ENCODE results near the gene RBCK1.

The RBCK1 gene

DNA sequence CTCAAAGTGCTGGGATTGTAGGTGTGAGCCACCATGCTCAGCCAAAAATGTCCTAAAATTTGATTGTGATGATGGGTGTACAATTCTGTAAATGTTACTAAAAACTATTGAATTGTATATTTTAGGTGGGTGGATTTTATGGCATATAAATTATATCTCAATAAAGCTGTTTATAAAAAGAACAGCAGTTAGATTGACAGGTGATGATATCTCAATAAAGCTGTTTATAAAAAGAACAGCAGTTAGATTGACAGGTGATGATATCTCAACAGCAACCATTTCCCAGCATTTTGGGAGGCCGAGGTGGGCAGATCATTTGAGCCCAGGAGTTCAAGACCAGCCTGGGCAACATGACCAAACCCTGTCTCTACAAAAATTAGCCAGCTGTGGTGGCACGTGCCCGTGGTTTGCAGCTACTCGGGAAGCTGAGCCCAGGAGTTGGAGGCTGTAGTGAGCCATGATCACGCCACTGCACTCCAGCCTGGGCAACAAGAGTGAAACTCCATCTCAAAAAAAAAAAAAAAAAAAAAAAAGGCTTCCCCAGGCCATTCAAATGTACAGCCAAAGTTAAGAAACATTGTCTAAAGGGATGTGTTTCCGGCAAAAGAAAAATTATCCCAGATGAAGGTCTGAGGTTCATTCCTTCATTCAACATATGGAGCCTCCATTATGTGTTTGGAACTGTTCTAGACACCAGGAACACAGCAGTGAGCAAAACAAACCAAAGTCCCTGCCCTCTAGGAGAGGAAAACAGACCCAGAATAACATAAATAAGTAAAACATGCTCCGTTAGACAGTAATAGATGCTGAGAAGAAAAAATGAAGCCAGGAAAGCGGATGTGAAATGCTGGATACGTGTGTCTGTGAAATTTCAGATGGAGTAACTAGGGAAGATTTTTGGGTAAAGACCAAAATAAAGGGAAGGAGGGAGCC lies 1.6 kb upstream of the RBCK1 start:
- H3K27ac ChIP-seq, result peak overlapping the region; percentile 97
- TF ChIP-seq ZFX (IDR thresholded peaks at IDR 0.05), result no peak
- TF ChIP-seq, protein P1, sequence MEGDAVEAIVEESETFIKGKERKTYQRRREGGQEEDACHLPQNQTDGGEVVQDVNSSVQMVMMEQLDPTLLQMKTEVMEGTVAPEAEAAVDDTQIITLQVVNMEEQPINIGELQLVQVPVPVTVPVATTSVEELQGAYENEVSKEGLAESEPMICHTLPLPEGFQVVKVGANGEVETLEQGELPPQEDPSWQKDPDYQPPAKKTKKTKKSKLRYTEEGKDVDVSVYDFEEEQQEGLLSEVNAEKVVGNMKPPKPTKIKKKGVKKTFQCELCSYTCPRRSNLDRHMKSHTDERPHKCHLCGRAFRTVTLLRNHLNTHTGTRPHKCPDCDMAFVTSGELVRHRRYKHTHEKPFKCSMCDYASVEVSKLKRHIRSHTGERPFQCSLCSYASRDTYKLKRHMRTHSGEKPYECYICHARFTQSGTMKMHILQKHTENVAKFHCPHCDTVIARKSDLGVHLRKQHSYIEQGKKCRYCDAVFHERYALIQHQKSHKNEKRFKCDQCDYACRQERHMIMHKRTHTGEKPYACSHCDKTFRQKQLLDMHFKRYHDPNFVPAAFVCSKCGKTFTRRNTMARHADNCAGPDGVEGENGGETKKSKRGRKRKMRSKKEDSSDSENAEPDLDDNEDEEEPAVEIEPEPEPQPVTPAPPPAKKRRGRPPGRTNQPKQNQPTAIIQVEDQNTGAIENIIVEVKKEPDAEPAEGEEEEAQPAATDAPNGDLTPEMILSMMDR (conservative IDR thresholded peaks at IDR 0.05), result no peak

DNA sequence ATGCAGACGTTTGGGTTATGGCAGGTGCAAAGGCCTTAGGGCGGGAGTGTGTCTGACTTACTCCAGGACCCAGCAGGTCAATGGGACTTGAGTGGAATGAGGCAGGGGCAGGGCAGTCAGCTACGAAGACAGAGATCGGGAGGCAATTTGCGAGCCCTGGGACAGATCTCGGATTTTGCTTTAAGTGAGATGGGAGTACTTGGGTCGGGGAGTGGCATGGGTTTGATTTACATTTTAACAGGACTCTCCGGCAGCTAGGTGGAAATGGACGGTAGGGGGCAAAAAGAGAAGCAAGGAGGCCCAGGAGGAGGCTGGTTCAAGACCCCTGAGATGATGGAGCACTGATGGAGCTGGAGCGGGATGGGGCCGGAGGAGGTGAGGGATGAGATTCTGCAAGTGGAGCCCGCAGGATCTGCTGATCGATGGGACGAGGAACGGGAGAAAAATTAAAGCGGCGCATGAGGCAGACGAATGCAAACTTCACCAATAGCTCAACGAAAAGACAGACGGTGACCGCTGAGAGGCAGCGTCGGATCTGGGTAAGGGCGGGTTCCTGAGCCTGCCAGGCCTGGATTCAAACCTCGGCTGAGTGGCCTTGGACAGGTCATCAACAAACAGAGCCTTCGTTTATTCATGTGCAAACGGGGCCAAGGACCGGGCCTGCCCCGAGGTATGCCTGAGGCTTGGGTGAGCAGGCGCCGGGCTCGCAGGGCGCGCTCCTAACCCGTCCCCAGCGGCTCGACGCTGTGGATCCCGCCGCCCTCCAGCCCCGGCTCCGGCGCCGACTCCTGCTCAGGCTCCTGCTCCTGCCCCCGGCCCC lies 756 bp upstream of the RBCK1 start:
- peak overlapping the region; percentile 97 for H3K27ac ChIP-seq
- TF ChIP-seq ZFX (IDR thresholded peaks at IDR 0.05), result no peak
- TF ChIP-seq, protein P1 (conservative IDR thresholded peaks at IDR 0.05), result peak; percentile 50

DNA sequence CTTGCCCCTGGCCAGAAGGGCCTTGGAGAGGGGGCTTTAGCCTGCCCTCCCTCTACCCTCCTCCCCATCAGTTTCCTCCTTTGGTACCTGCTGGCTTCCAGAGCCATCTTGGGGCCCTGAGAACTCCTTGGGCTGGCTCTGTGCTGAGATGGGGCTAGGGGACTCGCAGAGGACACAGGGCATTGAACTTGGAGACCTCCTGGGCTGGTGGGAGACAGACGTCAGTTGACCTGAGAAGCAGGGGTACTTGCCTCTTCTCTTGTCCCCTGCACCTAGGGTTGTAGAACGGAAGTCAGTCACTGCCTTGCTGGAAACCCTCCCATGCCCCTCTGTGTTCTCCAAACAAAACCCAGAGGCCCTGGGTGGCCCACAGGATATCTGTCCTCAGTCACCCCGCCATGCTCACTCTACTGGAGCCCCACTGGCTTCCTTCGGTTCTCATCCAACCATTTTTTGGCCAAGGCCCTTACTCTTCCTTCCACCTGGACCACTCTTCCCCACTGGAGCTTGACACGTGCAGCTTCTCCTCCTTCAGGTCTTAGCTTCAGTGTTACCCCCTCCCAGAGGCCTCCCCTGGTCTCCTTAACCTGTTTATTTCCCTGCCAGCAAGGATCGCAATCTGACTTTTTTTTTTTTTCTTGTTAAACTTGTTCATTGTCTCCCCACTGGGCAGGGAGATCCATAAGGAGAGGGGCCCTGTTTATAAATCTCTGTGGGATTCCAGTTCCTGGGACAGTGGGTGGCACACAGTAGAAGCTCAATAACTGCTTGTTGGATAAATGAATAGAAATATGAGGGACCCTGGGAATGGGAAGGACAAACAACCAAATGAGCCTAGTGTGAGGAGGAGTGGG lies 971 bp downstream of the RBCK1 start:
- no peak for TF ChIP-seq ZFX (IDR thresholded peaks at IDR 0.05)
- TF ChIP-seq, protein P1 (conservative IDR thresholded peaks at IDR 0.05), result no peak
- H3K27ac ChIP-seq, result peak overlapping the region; percentile 97

DNA sequence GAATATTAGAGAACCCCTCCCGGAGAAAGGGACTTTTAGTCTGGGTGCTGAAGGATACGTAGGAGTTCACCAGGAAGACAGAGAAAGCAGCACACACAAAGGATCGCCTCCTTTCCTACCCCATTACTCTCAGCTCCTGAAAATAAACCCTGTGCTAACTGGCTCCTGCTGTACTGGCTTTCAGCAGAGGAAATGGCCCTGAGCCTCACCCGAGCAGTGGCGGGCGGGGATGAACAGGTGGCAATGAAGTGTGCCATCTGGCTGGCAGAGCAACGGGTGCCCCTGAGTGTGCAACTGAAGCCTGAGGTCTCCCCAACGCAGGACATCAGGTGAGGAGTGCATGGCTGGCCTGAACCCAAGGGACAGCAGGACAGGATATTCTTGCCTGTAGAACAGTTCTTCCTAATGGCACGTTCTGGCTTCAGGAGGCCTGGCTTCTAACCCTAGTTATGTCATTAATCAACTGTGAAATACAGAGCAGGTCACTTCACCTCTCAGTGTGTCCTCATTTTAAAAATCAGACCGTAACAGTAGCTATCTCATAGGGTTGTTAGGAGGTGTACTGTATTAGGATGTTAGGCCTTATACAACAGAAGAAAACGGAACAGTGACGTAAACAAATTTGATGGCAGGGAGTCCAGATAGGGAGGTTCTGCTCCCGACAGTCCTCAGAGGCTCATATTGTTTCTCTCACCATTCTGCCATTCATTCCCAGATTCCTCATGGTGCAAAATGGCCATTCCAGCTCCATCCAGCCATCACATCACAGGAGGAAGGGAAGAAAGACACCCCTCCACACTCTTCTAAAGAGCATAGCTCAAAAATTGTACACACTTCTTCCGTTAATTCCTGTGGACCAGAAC lies 1.8 kb downstream of the RBCK1 start:
- TF ChIP-seq ZFX (IDR thresholded peaks at IDR 0.05), result no peak
- TF ChIP-seq, protein P1 (conservative IDR thresholded peaks at IDR 0.05), result no peak
- peak overlapping the region; percentile 97 for H3K27ac ChIP-seq

DNA sequence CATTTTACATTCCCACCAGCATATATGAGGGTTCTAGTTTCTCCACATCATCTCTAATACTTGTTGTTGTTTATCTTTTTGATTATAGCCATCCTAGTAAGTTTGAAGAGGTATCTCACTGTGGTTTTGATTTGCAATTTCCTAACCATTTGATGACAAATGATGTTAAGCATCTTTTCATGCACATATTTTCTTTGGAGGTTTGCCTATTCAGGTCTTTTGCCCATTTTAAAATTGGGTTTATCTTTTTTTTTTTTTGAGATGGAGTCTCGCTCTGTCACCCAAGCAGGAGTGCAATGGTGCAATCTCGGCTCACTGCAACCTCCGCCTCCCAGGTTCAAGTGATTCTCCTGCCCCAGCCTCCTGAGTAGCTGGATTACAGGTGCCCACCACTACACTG lies 4.0 kb downstream of the RBCK1 start:
- no peak overlapping the region for H3K27ac ChIP-seq
- no peak for TF ChIP-seq ZFX (IDR thresholded peaks at IDR 0.05)
- TF ChIP-seq, protein P1 (conservative IDR thresholded peaks at IDR 0.05), result no peak

DNA sequence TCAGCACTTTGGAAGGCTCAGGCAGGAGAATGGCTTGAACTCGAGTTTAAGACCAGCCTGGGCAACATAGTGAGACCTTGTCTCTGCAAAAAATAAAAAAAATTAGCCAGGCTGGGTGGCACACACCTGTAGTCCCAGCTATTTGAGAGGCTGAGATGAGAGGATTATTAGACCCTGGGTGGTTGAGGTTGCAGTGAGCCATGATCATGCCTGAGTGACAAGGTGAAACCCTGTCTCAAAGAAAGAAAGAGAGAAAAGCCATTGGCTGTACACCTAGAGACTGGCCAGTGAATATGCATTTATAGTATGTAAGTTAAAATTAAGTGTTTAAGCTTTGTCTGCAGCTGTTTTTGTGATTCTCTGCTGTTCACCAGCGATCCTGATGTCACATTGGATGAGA lies 6.1 kb downstream of the RBCK1 start:
- no peak overlapping the region for H3K27ac ChIP-seq
- no peak for TF ChIP-seq ZFX (IDR thresholded peaks at IDR 0.05)
- TF ChIP-seq, protein P1 (conservative IDR thresholded peaks at IDR 0.05), result no peak
